Frontal cortex (tissue), 4 donors: ENCODE data around the gene BACH2. TPM values are rescaled to one million over a fixed set of nuclear protein-coding genes. Genes with fewer than 3 reads are reported as not detected.
A peak's percentile ranks its signal among the peaks of the same experiment; 100 is the strongest.

ENCODE experiments used
- DNase-seq, 2 donors: peaks; one replicate each; pipeline ENCODE4 v3.0.0; 2012; ENCODE audit warnings: low spot score in 2 of 2
- FAIRE-seq: peaks from 2 replicates; lab custom pipeline; 2012; peaks lifted over from hg19 to GRCh38; lab: Jason Lieb, UNC
- total RNA-seq: library from RNA; depleted of rRNA; stranded (reverse); fragments of >200 nt; gene quantifications from one replicate; pipeline ENCODE4 v1.2.3, GENCODE V29; 2014
- donor health status: control.
- donor health status: control.
- donor health status: control.

The BACH2 gene
- total RNA-seq, 1 donor from 2014 or later = 48.9 TPM

DNA sequence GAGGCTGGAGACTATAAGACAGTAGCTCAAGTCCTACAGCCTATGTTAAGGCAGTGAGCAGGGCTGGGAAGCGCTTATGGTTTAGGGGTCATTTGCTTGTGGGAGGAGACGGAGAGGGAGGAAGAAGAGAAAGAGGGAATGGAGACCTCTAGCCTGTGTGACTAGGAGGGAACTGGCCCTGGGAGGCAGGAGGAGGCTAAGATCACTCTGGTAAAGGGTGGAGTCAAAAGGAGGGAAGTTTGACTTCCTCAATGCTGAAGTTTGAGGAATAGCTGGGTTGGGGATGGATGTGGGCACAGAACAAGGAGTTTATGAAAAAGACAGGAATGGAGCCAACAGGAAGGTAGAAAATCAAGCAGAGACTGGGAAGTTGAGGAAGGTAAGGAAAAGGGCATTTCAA lies 6.4 kb upstream of the BACH2 start:
- DNase-seq (no peak), FAIRE-seq (no peak)

DNA sequence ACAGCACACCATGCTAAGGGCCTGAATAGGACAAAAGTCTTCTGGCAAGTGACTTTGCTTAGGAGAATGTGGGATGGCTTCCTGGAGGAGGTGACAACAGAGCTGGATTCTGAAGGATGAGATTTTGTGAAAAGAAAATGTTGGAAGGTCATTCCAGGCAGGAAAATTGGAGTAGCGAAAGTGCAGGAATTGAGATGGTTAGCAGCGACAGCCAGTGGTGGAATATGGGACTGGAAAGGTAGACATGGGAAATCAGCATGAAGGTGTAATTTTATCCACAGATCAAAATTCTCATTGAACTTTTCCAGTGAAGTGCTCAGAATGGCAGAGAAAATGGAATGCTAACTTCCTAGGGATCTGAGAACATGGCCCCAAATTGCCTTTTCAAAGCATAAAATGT lies 5.7 kb upstream of the BACH2 start:
- FAIRE-seq (no peak), DNase-seq (no peak)

GRCh38 chr6:90301816-90302215 lies 5.2 kb upstream of the BACH2 start:
- DNase-seq = no peak
- no peak for FAIRE-seq

DNA sequence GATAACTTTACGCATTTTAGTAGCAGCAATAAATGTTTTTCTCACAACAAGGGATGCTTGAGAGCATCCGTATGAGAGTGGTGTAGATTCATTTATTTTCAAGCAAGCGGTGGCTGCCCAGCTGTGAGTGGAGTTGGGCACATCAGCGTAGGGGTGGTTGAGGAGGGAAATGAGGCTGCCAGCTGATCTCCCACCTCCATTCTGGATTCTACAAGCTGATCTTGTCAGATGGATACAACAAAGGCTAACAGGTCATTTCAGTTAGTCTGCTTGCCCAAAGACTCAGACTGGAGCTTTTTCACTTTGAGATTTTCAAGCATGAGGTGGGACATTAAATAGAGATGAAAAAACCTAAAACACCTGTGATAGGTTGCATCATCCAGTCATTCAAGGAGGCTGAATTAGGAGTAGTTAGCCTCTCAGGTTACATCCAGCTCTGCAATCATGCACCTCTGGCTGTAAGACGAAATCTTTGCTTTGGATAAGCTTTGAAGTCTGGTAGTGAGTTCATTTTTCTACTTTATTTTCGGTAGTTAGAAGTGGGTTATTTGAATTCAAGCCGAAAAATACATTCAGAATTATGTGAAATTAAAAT lies 1.9 kb upstream of the BACH2 start:
- FAIRE-seq = no peak
- no peak for DNase-seq

- no peak for DNase-seq
Observed at GRCh38 chr6:90297867-90298381, 1.3 kb upstream of the BACH2 start.

GRCh38 chr6:90297115-90297866 lies 648 bp upstream of the BACH2 start:
- DNase-seq (no peak), FAIRE-seq (no peak)

More at GRCh38 chr6:90297867-90298381, 1.3 kb upstream of the BACH2 start:
- FAIRE-seq = no peak

GRCh38 chr6:90295854-90296340 lies 746 bp downstream of the BACH2 start:
- no peak for FAIRE-seq
- peak; percentile 71 to 86 for DNase-seq

DNA sequence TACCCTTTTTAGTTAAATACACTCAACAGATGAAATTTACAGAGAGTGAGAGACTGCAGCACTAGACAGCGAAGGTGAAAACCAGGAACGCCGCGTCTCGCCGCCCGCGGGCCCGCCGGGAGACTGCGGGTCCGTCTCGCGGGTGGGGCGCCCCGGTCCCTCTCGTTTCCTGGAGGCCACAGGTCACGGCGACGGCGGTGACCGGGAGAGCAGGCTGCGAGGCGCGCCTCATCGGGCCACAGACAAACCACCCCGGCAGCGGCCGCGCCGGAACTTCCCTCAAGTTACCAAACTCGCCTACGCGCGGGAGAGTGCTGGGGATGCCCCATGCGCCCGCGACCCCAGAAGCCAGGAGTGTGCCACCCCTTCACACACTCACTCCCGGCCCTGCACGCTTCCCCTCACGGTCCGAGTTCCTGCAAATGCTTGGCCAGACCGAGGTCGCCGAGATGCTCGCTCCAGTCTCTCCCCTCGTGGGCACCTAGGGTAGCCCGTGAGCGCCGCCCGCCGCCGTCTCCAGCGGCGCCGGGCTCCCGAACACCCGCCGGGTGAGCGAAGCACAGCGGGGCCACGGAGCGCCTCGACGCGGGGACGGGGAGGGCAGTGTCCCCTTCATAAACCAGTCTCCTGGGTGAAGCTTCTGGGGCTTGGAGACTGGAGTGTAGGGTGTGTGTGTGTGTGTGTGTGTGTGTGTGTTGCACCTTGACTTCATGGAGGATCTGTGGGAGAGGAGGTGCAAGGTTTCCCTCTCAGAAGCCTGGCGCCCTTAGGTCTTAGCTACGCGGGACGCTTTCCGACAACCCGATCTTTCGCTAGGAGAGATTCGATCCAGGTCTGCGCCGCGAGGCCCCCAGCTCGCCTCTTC lies 1.4 kb downstream of the BACH2 start:
- FAIRE-seq (no peak), DNase-seq (peak; percentile 55 to 73)

DNA sequence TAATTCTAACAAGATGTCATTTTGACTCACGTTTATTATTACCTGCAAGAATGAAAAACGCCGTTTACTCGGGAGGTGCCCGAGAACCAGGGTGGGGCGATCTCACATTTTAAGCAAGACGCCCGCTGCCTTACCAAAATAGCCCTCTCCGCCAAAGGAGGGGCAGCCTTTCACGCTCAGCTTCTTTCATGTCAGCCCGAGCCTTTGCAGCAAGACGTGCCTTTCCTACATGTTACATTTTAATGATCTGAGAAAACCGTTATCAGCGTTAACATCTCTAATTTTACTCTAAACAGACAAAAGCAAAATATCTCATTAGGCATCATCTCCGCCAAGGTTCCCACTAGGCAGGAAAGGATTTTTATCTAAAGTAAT lies 2.0 kb downstream of the BACH2 start:
- no peak for DNase-seq
- no peak for FAIRE-seq

GRCh38 chr6:90294008-90294511 lies 2.6 kb downstream of the BACH2 start:
- no peak for FAIRE-seq
- DNase-seq = no peak

DNA sequence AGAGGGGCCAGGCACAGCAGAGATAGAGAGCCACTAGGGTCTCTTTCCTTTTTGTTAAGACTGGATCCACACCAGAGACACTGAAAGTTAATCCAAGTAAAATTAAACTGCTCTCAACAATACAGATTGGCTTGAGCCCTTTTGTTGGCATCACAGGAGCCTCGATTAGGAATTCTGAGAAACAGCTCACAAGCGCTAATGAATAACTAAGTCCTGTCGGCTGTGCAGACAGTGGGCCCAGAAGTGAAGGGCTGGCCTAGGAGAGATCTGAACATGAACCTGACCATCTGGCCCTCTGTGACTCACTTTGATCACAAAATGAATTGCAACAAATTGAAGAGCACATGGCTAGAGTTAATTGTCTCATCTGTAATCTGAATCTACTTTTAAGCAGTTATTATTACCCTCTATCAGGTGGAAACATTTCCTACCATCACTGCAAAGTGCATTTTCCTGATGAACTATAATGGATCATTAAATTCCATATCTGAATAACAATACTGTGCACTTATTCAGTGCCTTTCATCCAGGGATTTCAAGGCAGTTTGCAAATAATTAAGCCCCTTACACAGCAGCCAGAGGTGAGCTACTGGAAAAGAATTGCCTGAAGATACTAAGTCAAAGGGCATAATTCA lies 3.2 kb downstream of the BACH2 start:
- DNase-seq = no peak
- FAIRE-seq = no peak

DNA sequence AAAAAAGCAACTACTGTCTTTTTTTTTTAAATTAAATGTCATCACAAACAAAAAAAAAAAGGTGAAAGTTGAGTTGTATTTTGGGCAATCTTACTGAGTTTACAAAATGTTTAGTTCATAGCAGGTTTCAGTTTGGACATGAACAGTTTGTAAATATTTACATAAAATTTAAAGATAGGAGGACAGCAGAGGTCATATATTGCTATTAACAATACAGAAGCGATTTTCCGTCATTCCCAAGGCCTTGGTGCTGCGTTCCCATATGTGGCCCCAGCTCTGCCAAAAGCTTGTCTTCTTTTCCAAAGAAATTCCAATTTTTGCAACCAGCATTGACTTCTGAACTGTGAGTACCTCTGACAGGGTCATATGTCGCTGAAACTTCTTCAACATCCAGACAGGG lies 5.1 kb downstream of the BACH2 start:
- FAIRE-seq (peak; percentile 36), DNase-seq (no peak)

GRCh38 chr6:90290811-90291420 lies 5.7 kb downstream of the BACH2 start:
- DNase-seq = no peak
- FAIRE-seq = no peak

GRCh38 chr6:90289902-90290301 lies 6.7 kb downstream of the BACH2 start:
- DNase-seq (no peak), FAIRE-seq (no peak)

GRCh38 chr6:90288404-90288803 lies 8.2 kb downstream of the BACH2 start:
- FAIRE-seq (no peak), DNase-seq (no peak)

DNA sequence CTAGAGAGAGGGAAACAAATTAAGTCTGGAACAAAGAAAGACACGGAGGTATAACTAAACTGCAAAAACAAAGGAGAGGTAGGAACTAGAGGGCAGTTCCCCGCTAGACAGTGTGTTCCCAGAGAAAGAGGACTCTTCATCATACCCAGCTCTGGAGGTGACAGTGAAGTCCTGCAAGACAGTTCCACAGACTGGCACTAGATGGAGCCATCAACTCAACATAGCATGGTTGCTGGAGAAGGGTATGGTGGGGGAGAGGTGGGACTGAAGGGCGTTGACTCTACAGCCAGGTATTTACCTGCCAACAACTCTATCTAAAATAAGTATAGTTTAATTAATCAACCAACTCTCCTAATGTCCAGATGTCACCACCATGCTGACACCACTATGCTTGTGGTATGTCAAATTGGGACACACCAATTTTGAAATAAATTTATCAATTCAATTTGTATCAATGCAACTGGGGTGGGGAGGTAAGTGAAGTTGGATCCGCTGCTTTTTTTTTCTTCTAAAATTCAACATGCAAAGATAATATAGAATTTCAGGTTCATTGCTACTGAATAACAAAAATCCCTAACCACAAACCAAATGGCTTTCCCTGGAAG lies 9.7 kb downstream of the BACH2 start:
- no peak for FAIRE-seq
- no peak for DNase-seq

DNA sequence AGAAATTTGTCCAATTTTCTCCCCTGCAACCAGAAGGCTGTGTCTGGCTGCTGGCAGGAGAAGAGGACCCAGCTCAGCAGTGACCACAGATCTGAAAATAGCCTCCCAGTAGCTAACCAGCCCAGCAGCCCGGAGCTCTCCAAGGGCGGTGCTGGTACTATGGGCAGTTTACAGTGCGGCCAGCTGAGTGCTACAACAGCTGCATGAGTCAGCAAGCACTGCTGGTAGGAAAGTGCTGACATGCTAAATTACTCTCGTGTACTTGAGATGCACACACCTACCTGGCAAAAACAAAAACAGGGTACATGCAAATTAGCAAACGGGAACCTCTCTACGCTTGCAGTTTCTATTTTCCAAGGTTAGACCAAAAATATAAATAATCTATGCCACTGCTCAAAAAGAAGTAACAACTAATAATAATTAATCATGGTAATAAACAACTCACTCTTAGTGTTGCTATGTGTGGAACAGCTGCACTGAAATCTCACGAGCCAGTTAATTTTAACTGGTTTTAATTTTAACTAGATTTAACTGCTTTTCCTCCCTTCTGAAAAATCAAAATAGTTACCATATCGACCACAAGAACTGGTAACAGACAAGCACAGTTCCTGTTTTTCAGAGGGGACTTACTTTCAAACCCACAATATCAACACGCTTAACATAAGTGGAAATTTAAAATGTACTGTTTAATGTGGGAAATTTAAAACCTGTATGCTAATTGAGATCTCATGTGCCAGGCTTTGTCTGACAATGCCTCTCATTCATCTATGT lies 10.8 kb downstream of the BACH2 start:
- peak; percentile 46 to 50 for DNase-seq
- FAIRE-seq = no peak

DNA sequence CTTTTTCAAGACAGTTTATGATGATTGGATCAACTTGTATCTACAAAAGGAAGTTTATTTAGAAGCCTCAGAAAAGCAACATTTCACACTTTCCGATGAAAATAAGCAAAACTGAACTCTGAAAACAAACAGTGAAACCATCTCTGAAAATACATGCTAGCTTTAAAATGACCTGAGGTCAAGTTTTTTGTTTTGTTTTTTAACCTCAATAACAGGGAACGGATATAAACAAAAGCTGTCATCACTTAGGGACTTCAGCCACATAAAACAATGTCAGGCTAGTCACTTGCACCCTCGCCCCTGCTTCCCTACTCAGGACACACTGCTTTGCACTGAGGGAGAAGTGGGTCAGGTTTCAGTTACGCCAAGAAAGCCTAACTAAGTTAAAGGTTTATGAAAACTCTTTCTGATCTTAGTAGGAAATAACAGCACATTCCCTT lies 11.6 kb downstream of the BACH2 start:
- FAIRE-seq (no peak), DNase-seq (no peak)
